ENCODE measurements around the gene DGKH.

- TF ChIP-seq CTCF (IDR thresholded peaks at IDR 0.05) (no peak), EZH2 (IDR thresholded peaks at IDR 0.05; ENCODE audit: borderline replicate concordance, insufficient read depth, low read depth, low read length, poor library complexity, severe bottlenecking) (no peak)
These were observed 17.0 kb downstream of the DGKH start for GRCh38 chr13:42065414-42065813.

Measured in B cell (primary cell).